HepG2 (cell line): ENCODE data around the gene AHRR. TPM values are rescaled to one million over a fixed set of nuclear protein-coding genes. Genes with fewer than 3 reads are reported as not detected.

Source experiments
- ZBTB40 ChIP-seq, 2 experiments: fragments of 450-650 bp in 1 of 2; sonication (generic) in 1 of 2; formaldehyde crosslinking in 1 of 2; IDR thresholded peaks; 2 replicates each; pipeline versions ENCODE4 v1.6.1 to v1.8.0; 2016 to 2022; ENCODE audit warnings: antibody characterized with exemption in 1 of 2, mild to moderate bottlenecking in 1 of 2, missing genetic modification reagents in 1 of 2
- polyA plus RNA-seq, 8 experiments: library from polyadenylated mRNA; depleted of rRNA in 3 of 8; stranded (reverse) in 7 of 8; unstranded in 1 of 8; fragments of >200 nt; fragmentation: Illumina TruSeq in 4 of 8; extraction: Trizol in 4 of 8; gene quantifications; 2 replicates each; pipeline versions ENCODE4 v1.2.1 to v1.2.3, GENCODE V29; 2011 to 2016; ENCODE audit warnings: low read depth in 4 of 8, missing spikeins in 1 of 8, mixed read lengths in 1 of 8; ENCODE audit not compliant: insufficient read depth in 1 of 8
- total RNA-seq, 5 experiments: library from RNA; depleted of rRNA; stranded (reverse); fragments of >200 nt; fragmentation: Illumina TruSeq; extraction: Trizol; gene quantifications; 2 replicates each; pipeline ENCODE4 v1.2.3, GENCODE V29; 2016; ENCODE audit warnings: low read depth in 1 of 5

AHRR gene
- total and polyA plus RNA-seq, 2 of the 13 experiments (the other 11 are each of a cell fraction or from before 2014, with no cell fraction given), result 0.28 to 0.35 TPM

- TF ChIP-seq ZBTB40 (IDR thresholded peaks at IDR 0.05), result no peak
- TF ChIP-seq ZBTB40 (CRISPR knock-in tag; IDR thresholded peaks at IDR 0.05), result no peak
These were observed 67.8 kb downstream of the AHRR start (continued) for GRCh38 chr5:389197-389821.
